HepG2 (cell line): ENCODE results near the gene EXOC3L4. TPM values are rescaled to one million over a fixed set of nuclear protein-coding genes. Genes with fewer than 3 reads are reported as not detected.

Source experiments
- ATAC-seq: fragments of 200-7000 bp; cut with Tn5 transposase; 3 replicates; pipeline ENCODE4 v1.9.1; 2020; ENCODE audit warnings: mild to moderate bottlenecking, moderate library complexity
- BruUV-seq: library from RNA; stranded (reverse); fragments of 400-500 nt; replicated peaks from 2 replicates; lab custom pipeline; 2021; lab: Mats Ljungman, UMichigan
- CTCF ChIA-PET: fragments of 300-600 bp; formaldehyde crosslinking; extraction: SDS; loops from one replicate; lab custom pipeline; 2021; ENCODE audit warnings: low total read pairs, inconsistent platforms, low intra/inter-chr PET ratio; lab: Yijun Ruan, JAX
- POLR2A ChIA-PET: fragments of 350-600 bp; sonication (Branson Sonifier 250); formaldehyde crosslinking; loops from one replicate; lab custom pipeline; 2020; ENCODE audit warnings: antibody characterized with exemption, inconsistent platforms; lab: Yijun Ruan, JAX
- DNase-seq: peaks from one replicate; pipeline ENCODE4 v3.0.0-alpha.2; 2015; ENCODE audit warnings: low spot score
- FAIRE-seq: peaks from 3 replicates; lab custom pipeline; 2011; peaks lifted over from hg19 to GRCh38; lab: Jason Lieb, UNC
- H2AFZ ChIP-seq: one replicate; pipeline ENCODE4 v1.6.1; 2011; ENCODE audit warnings: low read length, inconsistent platforms
- H3K27ac ChIP-seq: fragments of 300-600 bp; 3 replicates; pipeline ENCODE4 v1.8.0; 2011; ENCODE audit warnings: mixed run types, mild to moderate bottlenecking, mixed read lengths, low read length, inconsistent platforms; ENCODE audit not compliant: insufficient read depth; ENCODE audit errors: extremely low read length
- H3K27me3 ChIP-seq, 2 experiments: fragments of 200-600 bp in 1 of 2; 2 replicates in 1 of 2; 3 replicates in 1 of 2; pipeline versions ENCODE4 v1.6.0 to v1.8.0; 2011; ENCODE audit warnings: low read length in 2 of 2, mild to moderate bottlenecking in 2 of 2, moderate library complexity in 2 of 2, inconsistent platforms in 1 of 2; ENCODE audit not compliant: insufficient read depth in 2 of 2, control insufficient read depth in 1 of 2
- H3K36me3 ChIP-seq, 2 experiments: fragments of 200-600 bp in 1 of 2; replicated peaks in 1 of 2; 2 replicates in 1 of 2; 3 replicates in 1 of 2; pipeline versions ENCODE4 v1.5.1 to v1.8.0; 2011; ENCODE audit warnings: low read length in 2 of 2, inconsistent platforms in 1 of 2; ENCODE audit not compliant: insufficient read depth in 2 of 2, control insufficient read depth in 1 of 2
- H3K4me1 ChIP-seq: 2 replicates; pipeline ENCODE4 v1.5.1; 2012; ENCODE audit warnings: low read length, inconsistent platforms; ENCODE audit not compliant: insufficient read depth
- H3K4me2 ChIP-seq: 2 replicates; pipeline ENCODE4 v1.6.0; 2011; ENCODE audit warnings: low read depth, low read length, inconsistent platforms
- H3K4me3 ChIP-seq, 3 experiments: fragments of 200-600 bp in 1 of 3; sonication (generic), shearing (Covaris generic) in 1 of 3; replicated peaks in 1 of 3; 2 replicates each; pipeline ENCODE4 v1.5.1; 2011 to 2016; ENCODE audit warnings: low read length in 3 of 3, inconsistent platforms in 2 of 3, low read depth in 2 of 3, mild to moderate bottlenecking in 2 of 3, control low read depth in 1 of 3, mixed read lengths in 1 of 3; ENCODE audit not compliant: insufficient read depth in 1 of 3
- H3K79me2 ChIP-seq: one replicate; pipeline ENCODE4 v1.6.1; 2011; ENCODE audit warnings: low read length, inconsistent platforms; ENCODE audit not compliant: insufficient read depth
- H3K9ac ChIP-seq: 2 replicates; pipeline ENCODE4 v1.6.0; 2011; ENCODE audit warnings: mild to moderate bottlenecking, low read depth, low read length, inconsistent platforms; ENCODE audit not compliant: insufficient read depth
- H3K9me3 ChIP-seq: 2 replicates; pipeline ENCODE4 v1.5.1; 2012; ENCODE audit warnings: mild to moderate bottlenecking, low read length
- H4K20me1 ChIP-seq: 2 replicates; pipeline ENCODE4 v1.6.0; 2011; ENCODE audit warnings: inconsistent platforms, mild to moderate bottlenecking, low read length, moderate library complexity; ENCODE audit not compliant: insufficient read depth
- CBX2 ChIP-seq, 2 experiments: fragments of 200-600 bp in 1 of 2; sonication (generic); formaldehyde crosslinking in 1 of 2; IDR thresholded peaks; 2 replicates each; pipeline versions ENCODE4 v1.7.0 to v1.8.1; 2018 to 2022; ENCODE audit warnings: low read depth in 2 of 2, low read length in 1 of 2, mild to moderate bottlenecking in 1 of 2, missing genetic modification reagents in 1 of 2
- HDAC1 ChIP-seq: sonication (generic); formaldehyde crosslinking; IDR thresholded peaks from 2 replicates; pipeline ENCODE4 v1.5.1; 2020; ENCODE audit warnings: mild to moderate bottlenecking, missing genetic modification reagents
- KDM2A ChIP-seq: sonication (generic); formaldehyde crosslinking; IDR thresholded peaks from 2 replicates; pipeline ENCODE4 v1.4.0; 2020; ENCODE audit warnings: low read depth, missing genetic modification reagents, borderline replicate concordance
- KDM5B ChIP-seq: sonication (generic); formaldehyde crosslinking; IDR thresholded peaks from 2 replicates; pipeline ENCODE4 v1.4.0; 2020; ENCODE audit warnings: missing genetic modification reagents, mild to moderate bottlenecking, borderline replicate concordance
- NONO ChIP-seq, 2 experiments: fragments of 450-650 bp in 1 of 2; sonication (generic) in 1 of 2; formaldehyde crosslinking in 1 of 2; IDR thresholded peaks in 1 of 2; conservative IDR thresholded peaks in 1 of 2; 2 replicates each; pipeline versions ENCODE4 v1.6.1 to v1.8.0; 2017 to 2022; ENCODE audit warnings: mild to moderate bottlenecking in 1 of 2, missing genetic modification reagents in 1 of 2, moderate library complexity in 1 of 2
- RBFOX2 ChIP-seq: fragments of 200-400 bp; formaldehyde crosslinking; IDR thresholded peaks from 2 replicates; pipeline ENCODE4 v1.6.1; 2017; ENCODE audit warnings: low read depth, mild to moderate bottlenecking, low read length
- RBM22 ChIP-seq: fragments of 200-400 bp; formaldehyde crosslinking; optimal IDR thresholded peaks from 2 replicates; pipeline ENCODE3; 2017; ENCODE audit warnings: mild to moderate bottlenecking, low read length, moderate library complexity
- U2AF2 ChIP-seq: fragments of 200-400 bp; formaldehyde crosslinking; IDR thresholded peaks from 2 replicates; pipeline ENCODE4 v1.6.1; 2017; ENCODE audit warnings: low read depth, mild to moderate bottlenecking, low read length
- ZBTB38 ChIP-seq: sonication (generic); formaldehyde crosslinking; IDR thresholded peaks from 2 replicates; pipeline ENCODE4 v1.5.1; 2020; ENCODE audit warnings: mild to moderate bottlenecking, missing genetic modification reagents
- ZNF570 ChIP-seq: sonication (generic); formaldehyde crosslinking; IDR thresholded peaks from 2 replicates; pipeline ENCODE4 v1.4.0; 2020; ENCODE audit warnings: mild to moderate bottlenecking, missing genetic modification reagents, borderline replicate concordance
- ZNF776 ChIP-seq: sonication (generic); formaldehyde crosslinking; IDR thresholded peaks from 2 replicates; pipeline ENCODE4 v1.4.0; 2020; ENCODE audit warnings: mild to moderate bottlenecking, missing genetic modification reagents
- ZSCAN9 ChIP-seq: IDR thresholded peaks from 2 replicates; pipeline ENCODE4 v1.6.1; 2016; ENCODE audit warnings: borderline replicate concordance
- WGBS: methylation state at CpG from one replicate; pipeline ENCODE4 v1.1.6; 2017; ENCODE audit warnings: low lambda C conversion rate; 5-methylcytosine and 5-hydroxymethylcytosine counted together
- in situ Hi-C: cut with HindIII; loops from 2 replicates; pipeline ENCODE4 v1.10.0; 2017; ENCODE audit warnings: low pct_unique_long_range_greater_than_20kb; ENCODE audit not compliant: extremely low pct_ligation_motif_present
- intact Hi-C: fragments of 100-400 bp; cut with micrococcal nuclease; formaldehyde crosslinking; loops from one replicate; pipeline ENCODE4 v1.10.0; 2022; ENCODE audit not compliant: unreplicated experiment
- polyA plus RNA-seq, 8 experiments: library from polyadenylated mRNA; depleted of rRNA in 3 of 8; stranded (reverse) in 7 of 8; unstranded in 1 of 8; fragments of >200 nt; fragmentation: Illumina TruSeq in 4 of 8; extraction: Trizol in 4 of 8; gene quantifications; 2 replicates each; pipeline versions ENCODE4 v1.2.1 to v1.2.3, GENCODE V29; 2011 to 2016; ENCODE audit warnings: low read depth in 4 of 8, missing spikeins in 1 of 8, mixed read lengths in 1 of 8; ENCODE audit not compliant: insufficient read depth in 1 of 8
- total RNA-seq, 5 experiments: library from RNA; depleted of rRNA; stranded (reverse); fragments of >200 nt; fragmentation: Illumina TruSeq; extraction: Trizol; gene quantifications; 2 replicates each; pipeline ENCODE4 v1.2.3, GENCODE V29; 2016; ENCODE audit warnings: low read depth in 1 of 5
- TF ChIP-seq, protein P1 (sequence below): IDR thresholded peaks from 2 replicates; pipeline ENCODE4 v1.6.1; 2012; ENCODE audit warnings: inconsistent platforms
- TF ChIP-seq, protein P2 (sequence below): sonication (generic); formaldehyde crosslinking; IDR thresholded peaks from 2 replicates; pipeline ENCODE4 v1.4.0; 2020; ENCODE audit warnings: mild to moderate bottlenecking, missing genetic modification reagents
- TF ChIP-seq, protein P3 (sequence below): sonication (generic); formaldehyde crosslinking; IDR thresholded peaks from 2 replicates; pipeline ENCODE4 v1.4.0; 2020; ENCODE audit warnings: missing genetic modification reagents

The EXOC3L4 gene
- total and polyA plus RNA-seq, 2 of the 13 experiments (the other 11 are each of a cell fraction or from before 2014, with no cell fraction given): 11.8 to 27.0 TPM

DNA sequence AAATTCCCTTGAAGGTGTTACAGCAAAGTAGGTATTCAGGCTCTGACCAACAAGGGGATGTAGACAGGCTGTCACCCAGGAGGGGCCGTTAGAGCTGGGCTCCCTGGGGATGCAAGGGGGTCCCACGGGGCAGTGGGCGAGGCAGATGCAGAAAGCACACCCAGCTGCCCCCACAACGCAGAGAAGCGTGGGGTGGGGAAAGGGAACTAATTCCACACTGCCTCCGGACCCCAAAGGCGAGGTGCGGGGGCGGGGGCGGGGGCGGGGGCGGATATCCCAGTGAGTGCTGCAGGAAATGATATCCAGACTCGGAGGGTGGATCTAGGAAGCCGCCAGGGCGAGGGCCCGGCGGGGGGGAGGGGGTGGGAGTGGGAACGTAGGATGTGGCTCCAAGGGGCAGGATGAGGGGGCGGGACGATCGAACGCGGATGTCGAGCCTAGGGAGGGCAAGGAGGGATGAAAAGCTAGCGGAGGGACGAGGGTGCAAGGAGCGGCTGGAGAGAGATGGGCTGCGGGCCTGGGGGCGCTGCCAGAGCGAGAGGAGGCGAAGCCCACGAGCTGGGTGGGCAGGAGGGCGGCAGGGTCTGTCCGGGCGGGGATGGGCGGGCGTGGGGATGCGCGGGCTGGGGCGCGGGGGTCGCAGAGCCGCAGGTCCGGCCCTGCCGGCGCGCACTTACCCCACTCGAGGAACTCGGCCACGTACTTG lies 38.0 kb upstream of the EXOC3L4 start (continued):
- 0 out of 2 replicates have a peak, but pooled peaks have one; percentile 25 for TF ChIP-seq KDM5B (CRISPR knock-in tag)
- no peak for TF ChIP-seq ZSCAN9
- no peak for TF ChIP-seq RBM22
- no peak for TF ChIP-seq U2AF2
- TF ChIP-seq, protein P1, sequence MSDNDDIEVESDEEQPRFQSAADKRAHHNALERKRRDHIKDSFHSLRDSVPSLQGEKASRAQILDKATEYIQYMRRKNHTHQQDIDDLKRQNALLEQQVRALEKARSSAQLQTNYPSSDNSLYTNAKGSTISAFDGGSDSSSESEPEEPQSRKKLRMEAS: peak; percentile 9; the same call in 1 of the 2 replicates
- no peak for TF ChIP-seq ZNF570 (CRISPR knock-in tag)
- 0 out of 2 replicates have a peak, but pooled peaks have one; percentile 40 for TF ChIP-seq ZNF776 (CRISPR knock-in tag)
- 0 out of 2 replicates have a peak, but pooled peaks have one; percentile 19 for TF ChIP-seq HDAC1 (CRISPR knock-in tag)
- TF ChIP-seq NONO (IDR thresholded peaks at IDR 0.05): no peak
- 0 out of 2 replicates have a peak, but pooled peaks have one; percentile 23 for TF ChIP-seq NONO (CRISPR knock-in tag; conservative IDR thresholded peaks at IDR 0.05)
- 0 out of 2 replicates have a peak, but pooled peaks have one; percentile 21 for TF ChIP-seq KDM2A (CRISPR knock-in tag)

DNA sequence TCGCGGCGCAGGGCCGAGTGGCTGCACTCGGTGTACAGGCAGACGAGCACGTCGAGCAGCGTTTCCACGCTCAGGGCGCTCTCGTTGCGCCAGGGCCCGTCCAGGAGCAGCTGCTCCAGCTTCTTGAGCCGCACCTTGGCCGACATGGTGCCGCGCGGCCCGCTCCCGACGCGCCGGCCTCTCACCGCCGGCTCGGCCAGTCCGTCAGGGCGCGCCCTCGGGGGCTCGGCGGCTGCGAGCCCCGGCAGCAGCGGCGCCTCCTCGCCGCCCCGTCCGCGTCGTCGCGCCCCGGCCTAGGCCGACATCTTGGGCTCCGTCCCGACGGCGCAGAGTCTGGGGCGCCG lies 37.5 kb upstream of the EXOC3L4 start:
- Histone ChIP-seq H3K27ac (peak overlapping the region; percentile 63), H3K9ac (peak overlapping the region; percentile 73), H3K79me2 (peaks cover 30% of the 10 kb centered on the region), H4K20me1 (peaks cover 5% of the 10 kb centered on the region; the same call in 1 of the 2 replicates), H3K4me2 (peak overlapping the region; percentile 66), H3K36me3 (no peaks in the 10 kb centered on the region; a peak in 2 of 5 replicates), H3K4me1 (peaks cover 37% of the 10 kb centered on the region), H3K9me3 (no peaks in the 10 kb centered on the region), H2AFZ (no peak overlapping the region), H3K27me3 (no peaks in the 10 kb centered on the region), H3K4me3 (peak overlapping the region; percentile 67 to 98 (median 91); a peak in 5 of 6 replicates)
- ChIA-PET POLR2A (interaction anchor here (1.3 kb wide), 1 partner anchor 43 kb away, joined by 4 read pairs; no protein-coding TSS in a partner anchor), CTCF (no interaction called here)
- BruUV-seq: no TSS peak
- WGBS: no CpG with 5 or more reads among the region's 53 CpGs
- in situ Hi-C loops: no loop called here
- intact Hi-C loops: no loop called here
- ATAC-seq (peak; percentile 7), DNase-seq (no peak), FAIRE-seq (no peak)
- TF ChIP-seq, protein P2, sequence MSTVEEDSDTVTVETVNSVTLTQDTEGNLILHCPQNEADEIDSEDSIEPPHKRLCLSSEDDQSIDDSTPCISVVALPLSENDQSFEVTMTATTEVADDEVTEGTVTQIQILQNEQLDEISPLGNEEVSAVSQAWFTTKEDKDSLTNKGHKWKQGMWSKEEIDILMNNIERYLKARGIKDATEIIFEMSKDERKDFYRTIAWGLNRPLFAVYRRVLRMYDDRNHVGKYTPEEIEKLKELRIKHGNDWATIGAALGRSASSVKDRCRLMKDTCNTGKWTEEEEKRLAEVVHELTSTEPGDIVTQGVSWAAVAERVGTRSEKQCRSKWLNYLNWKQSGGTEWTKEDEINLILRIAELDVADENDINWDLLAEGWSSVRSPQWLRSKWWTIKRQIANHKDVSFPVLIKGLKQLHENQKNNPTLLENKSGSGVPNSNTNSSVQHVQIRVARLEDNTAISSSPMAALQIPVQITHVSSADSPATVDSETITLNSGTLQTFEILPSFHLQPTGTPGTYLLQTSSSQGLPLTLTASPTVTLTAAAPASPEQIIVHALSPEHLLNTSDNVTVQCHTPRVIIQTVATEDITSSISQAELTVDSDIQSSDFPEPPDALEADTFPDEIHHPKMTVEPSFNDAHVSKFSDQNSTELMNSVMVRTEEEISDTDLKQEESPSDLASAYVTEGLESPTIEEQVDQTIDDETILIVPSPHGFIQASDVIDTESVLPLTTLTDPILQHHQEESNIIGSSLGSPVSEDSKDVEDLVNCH (CRISPR knock-in tag): no peak
- TF ChIP-seq ZBTB38 (CRISPR knock-in tag) (0 out of 2 replicates have a peak, but pooled peaks have one; percentile 39), CBX2 (IDR thresholded peaks at IDR 0.05; ENCODE audit: low read depth, low read length) (no peak), CBX2 (CRISPR knock-in tag; IDR thresholded peaks at IDR 0.05; ENCODE audit: low read depth) (no peak), RBFOX2 (0 out of 2 replicates have a peak, but pooled peaks have one; percentile 16)
- TF ChIP-seq, protein P3, sequence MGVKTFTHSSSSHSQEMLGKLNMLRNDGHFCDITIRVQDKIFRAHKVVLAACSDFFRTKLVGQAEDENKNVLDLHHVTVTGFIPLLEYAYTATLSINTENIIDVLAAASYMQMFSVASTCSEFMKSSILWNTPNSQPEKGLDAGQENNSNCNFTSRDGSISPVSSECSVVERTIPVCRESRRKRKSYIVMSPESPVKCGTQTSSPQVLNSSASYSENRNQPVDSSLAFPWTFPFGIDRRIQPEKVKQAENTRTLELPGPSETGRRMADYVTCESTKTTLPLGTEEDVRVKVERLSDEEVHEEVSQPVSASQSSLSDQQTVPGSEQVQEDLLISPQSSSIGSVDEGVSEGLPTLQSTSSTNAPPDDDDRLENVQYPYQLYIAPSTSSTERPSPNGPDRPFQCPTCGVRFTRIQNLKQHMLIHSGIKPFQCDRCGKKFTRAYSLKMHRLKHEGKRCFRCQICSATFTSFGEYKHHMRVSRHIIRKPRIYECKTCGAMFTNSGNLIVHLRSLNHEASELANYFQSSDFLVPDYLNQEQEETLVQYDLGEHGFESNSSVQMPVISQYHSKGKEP (CRISPR knock-in tag): no peak
